K562 (cell line): ENCODE results near the gene ABCA3. TPM values are rescaled to one million over a fixed set of nuclear protein-coding genes. Genes with fewer than 3 reads are reported as not detected.
A peak's percentile ranks its signal among the peaks of the same experiment; 100 is the strongest.

Experiments used
- ATAC-seq: fragments of 200-7000 bp; cut with Tn5 transposase; 3 replicates; pipeline ENCODE4 v1.9.1; 2020; ENCODE audit warnings: moderate library complexity
- Bru-seq: library from RNA; stranded (reverse); fragments of 400-500 nt; gene quantifications from one replicate; lab custom pipeline; 2021; lab: Mats Ljungman, UMichigan
- BruChase-seq, 2 experiments: library from RNA; stranded (reverse); fragments of 400-500 nt; gene quantifications; one replicate each; lab custom pipeline; 2021; lab: Mats Ljungman, UMichigan
- BruUV-seq: library from RNA; stranded (reverse); fragments of 400-500 nt; replicated peaks from 2 replicates; lab custom pipeline; 2021; lab: Mats Ljungman, UMichigan
- CTCF ChIA-PET: fragments of 300-600 bp; formaldehyde crosslinking; extraction: SDS; loops from one replicate; lab custom pipeline; 2021; ENCODE audit warnings: low intra/inter-chr PET ratio; lab: Yijun Ruan, JAX
- POLR2A ChIA-PET: fragments of 300-600, 350-650 bp; sonication (Branson Sonifier 250); formaldehyde crosslinking; extraction: SDS; loops from one replicate; lab custom pipeline; 2021; ENCODE audit warnings: antibody characterized with exemption, inconsistent platforms; lab: Yijun Ruan, JAX
- DNase-seq, 4 experiments: peaks; one replicate each; pipeline versions ENCODE4 v3.0.0 to v3.0.0-alpha.2; 2011 to 2018; ENCODE audit warnings: low spot score in 3 of 4, mixed read lengths in 3 of 4; ENCODE audit errors: extremely low read depth in 1 of 4
- FAIRE-seq: peaks from 2 replicates; lab custom pipeline; 2011; peaks lifted over from hg19 to GRCh38; lab: Jason Lieb, UNC
- H2AFZ ChIP-seq: 2 replicates; pipeline ENCODE4 v1.6.0; 2011; ENCODE audit warnings: low read depth, low read length, control low read depth, inconsistent platforms
- H3K27ac ChIP-seq: fragments of 200-600 bp; 3 replicates; pipeline ENCODE4 v1.8.0; 2011; ENCODE audit warnings: low read depth, mild to moderate bottlenecking, control low read depth, inconsistent platforms, low read length, moderate library complexity, mixed read lengths; ENCODE audit errors: extremely low read depth
- H3K27me3 ChIP-seq, 2 experiments: fragments of 300-600 bp in 1 of 2; 2 replicates in 1 of 2; 3 replicates in 1 of 2; pipeline versions ENCODE4 v1.6.0 to v1.8.0; 2011; ENCODE audit warnings: inconsistent platforms in 2 of 2, low read length in 2 of 2, mild to moderate bottlenecking in 1 of 2, mixed read lengths in 1 of 2, moderate library complexity in 1 of 2; ENCODE audit not compliant: control insufficient read depth in 2 of 2, insufficient read depth in 2 of 2
- H3K36me3 ChIP-seq: fragments of 300-600 bp; 3 replicates; pipeline ENCODE4 v1.8.0; 2011; ENCODE audit warnings: mild to moderate bottlenecking, low read length, inconsistent platforms; ENCODE audit not compliant: control insufficient read depth, insufficient read depth
- H3K4me1 ChIP-seq, 2 experiments: fragments of 200-600 bp in 1 of 2; replicated peaks in 1 of 2; 2 replicates in 1 of 2; 3 replicates in 1 of 2; pipeline versions ENCODE4 v1.5.1 to v1.8.0; 2011; ENCODE audit warnings: inconsistent platforms in 2 of 2, low read length in 2 of 2, mild to moderate bottlenecking in 1 of 2, mixed read lengths in 1 of 2, moderate library complexity in 1 of 2; ENCODE audit not compliant: control insufficient read depth in 2 of 2, insufficient read depth in 2 of 2
- H3K4me2 ChIP-seq: 2 replicates; pipeline ENCODE4 v1.6.1; 2011; ENCODE audit warnings: low read length, control low read depth, inconsistent platforms, mixed read lengths; ENCODE audit not compliant: insufficient read depth
- H3K4me3 ChIP-seq: fragments of 200-600 bp; sonication (generic), shearing (Covaris generic); 2 replicates; pipeline ENCODE4 v1.5.1; 2016; ENCODE audit warnings: control low read depth, inconsistent platforms
- H3K79me2 ChIP-seq: fragments of 200-600 bp; 3 replicates; pipeline ENCODE4 v1.8.0; 2011; ENCODE audit warnings: low read length, inconsistent platforms; ENCODE audit not compliant: control insufficient read depth, insufficient read depth
- H3K9ac ChIP-seq, 2 experiments: 2 replicates each; pipeline versions ENCODE4 v1.6.0 to v1.6.1; 2011; ENCODE audit warnings: low read depth in 2 of 2, low read length in 2 of 2, control low read depth in 1 of 2, inconsistent platforms in 1 of 2, mild to moderate bottlenecking in 1 of 2, mixed read lengths in 1 of 2; ENCODE audit not compliant: insufficient read depth in 1 of 2
- H3K9me1 ChIP-seq: one replicate; pipeline ENCODE4 v1.6.0; 2011; ENCODE audit warnings: inconsistent platforms, mild to moderate bottlenecking, low read length, moderate library complexity; ENCODE audit not compliant: control insufficient read depth, insufficient read depth
- H3K9me3 ChIP-seq: replicated peaks from 2 replicates; pipeline ENCODE4 v1.5.1; 2011; ENCODE audit warnings: low read depth, low read length, inconsistent platforms; ENCODE audit not compliant: control insufficient read depth, insufficient read depth
- H4K20me1 ChIP-seq: replicated peaks from 2 replicates; pipeline ENCODE4 v1.6.1; 2011; ENCODE audit warnings: low read length, inconsistent platforms, mixed read lengths; ENCODE audit not compliant: control insufficient read depth, insufficient read depth
- ATF7 ChIP-seq: fragments of 450-650 bp; IDR thresholded peaks from 2 replicates; pipeline ENCODE4 v1.7.1; 2014; ENCODE audit warnings: mild to moderate bottlenecking, moderate library complexity
- NCOA2 ChIP-seq, 2 experiments: fragments of 450-650 bp; IDR thresholded peaks; 2 replicates each; pipeline ENCODE4 v1.6.1; 2018; ENCODE audit warnings: mild to moderate bottlenecking in 2 of 2, moderate library complexity in 1 of 2; ENCODE audit not compliant: partially characterized antibody in 2 of 2
- RBFOX2 ChIP-seq: fragments of 200-400 bp; formaldehyde crosslinking; IDR thresholded peaks from 2 replicates; pipeline ENCODE4 v1.6.1; 2017; ENCODE audit warnings: low read depth, mild to moderate bottlenecking, low read length, moderate library complexity
- SIN3A ChIP-seq, 2 experiments: fragments of 150-350 bp in 1 of 2; IDR thresholded peaks; 2 replicates each; pipeline ENCODE4 v1.6.1; 2011 to 2016; ENCODE audit warnings: borderline replicate concordance in 2 of 2, low read depth in 2 of 2, low read length in 2 of 2, mild to moderate bottlenecking in 2 of 2, moderate library complexity in 2 of 2; ENCODE audit not compliant: control insufficient read depth in 1 of 2
- ZBTB12 ChIP-seq: fragments of 250-450 bp; sonication (Bioruptor Pico); IDR thresholded peaks from 2 replicates; pipeline ENCODE4 v1.4.0; 2020
- ZNF12 ChIP-seq: sonication (generic); formaldehyde crosslinking; IDR thresholded peaks from 2 replicates; pipeline ENCODE4 v1.4.0; 2020; ENCODE audit warnings: mild to moderate bottlenecking, missing genetic modification reagents
- ZNF263 ChIP-seq: sonication (generic); formaldehyde crosslinking; IDR thresholded peaks from 2 replicates; pipeline ENCODE4 v1.8.0; 2022; ENCODE audit warnings: mild to moderate bottlenecking, missing genetic modification reagents, borderline replicate concordance
- ZNF740 ChIP-seq, 3 experiments: fragments of 200-800 bp in 1 of 3; sonication (Bioruptor generic) in 1 of 3; sonication (generic) in 1 of 3; formaldehyde crosslinking in 1 of 3; IDR thresholded peaks; 2 replicates each; pipeline versions ENCODE4 v1.6.1 to v1.8.0; 2016 to 2022; ENCODE audit warnings: mild to moderate bottlenecking in 2 of 3, missing compliant biosample characterization in 2 of 3, missing genetic modification characterization in 2 of 3, missing genetic modification reagents in 1 of 3
- WGBS: fragments of 100-300 bp; shearing (Covaris generic); methylation state at CpG from one replicate; pipeline ENCODE4 v1.1.6; 2016; ENCODE audit warnings: low coverage, mixed read lengths; ENCODE audit not compliant: insufficient coverage; ENCODE audit errors: missing lambda C conversion rate; 5-methylcytosine and 5-hydroxymethylcytosine counted together
- in situ Hi-C: fragments of 300-500 bp; cut with MboI; formaldehyde crosslinking; loops from 4 replicates; pipeline ENCODE4 v1.15.0; 2018; ENCODE audit warnings: inconsistent platforms, mixed read lengths
- intact Hi-C: fragments of 100-400 bp; cut with micrococcal nuclease; formaldehyde crosslinking; loops from 2 replicates; pipeline ENCODE4 v1.14.2; 2022
- long read RNA-seq, 3 experiments: library from polyadenylated mRNA in 2 of 3; library from RNA in 1 of 3; unstranded in 2 of 3; stranded (forward) in 1 of 3; transcript quantifications; one replicate each; pipeline ENCODE4 v2.0.0, GENCODE V29; 2019 to 2022
- polyA minus RNA-seq, 3 experiments: library from RNA; depleted of rRNA, polyadenylated mRNA; stranded (reverse); fragments of >200 nt; gene quantifications; 2 replicates each; pipeline ENCODE4 v1.2.3, GENCODE V29; 2011
- polyA plus RNA-seq, 8 experiments: library from polyadenylated mRNA; depleted of rRNA in 4 of 8; stranded (reverse) in 5 of 8; unstranded in 3 of 8; fragments of >200 nt; fragmentation: Nextera tagmentation in 2 of 8; fragmentation: Illumina TruSeq in 1 of 8; extraction: Ambion mirVana in 2 of 8; extraction: Trizol in 1 of 8; gene quantifications; 2 replicates each; pipeline versions ENCODE4 v1.2.1 to v1.2.3, GENCODE V29; 2011 to 2014; ENCODE audit warnings: inconsistent platforms in 1 of 8, missing spikeins in 1 of 8
- total RNA-seq, 7 experiments: library from RNA; depleted of rRNA in 6 of 7; stranded (reverse); fragments of >200 nt in 6 of 7; fragmentation: Illumina TruSeq in 2 of 7; extraction: Trizol in 2 of 7; gene quantifications; 2 replicates each; pipeline versions ENCODE4 v1.2.1 to v1.2.3, GENCODE V29; 2011 to 2021; ENCODE audit warnings: low replicate concordance in 1 of 7

ABCA3 gene
- 40.2 and 114 TPM in 2 replicates for total RNA-seq (2011; cell fraction: chromatin; rRNA removed; ENCODE audit: low replicate concordance)
- 54.3 and 65.4 TPM in 2 replicates for total RNA-seq (2011; cell fraction: nucleolus; rRNA removed)
- total RNA-seq (2011; cell fraction: nucleoplasm; rRNA removed) = 51.5 and 63.2 TPM in 2 replicates
- total RNA-seq (2014; rRNA removed) (6.9 and 11.0 TPM in 2 replicates), total RNA-seq (2014; rRNA removed; fragmentation: Illumina TruSeq; extraction: Trizol) (4.9 and 6.8 TPM in 2 replicates), total RNA-seq (2015; rRNA removed; fragmentation: Illumina TruSeq; extraction: Trizol) (5.6 and 6.1 TPM in 2 replicates), total RNA-seq (2021) (22.3 and 23.7 TPM in 2 replicates), polyA plus RNA-seq (2011; rRNA removed) (9.2 and 15.1 TPM in 2 replicates), polyA plus RNA-seq (2014; fragmentation: Illumina TruSeq; extraction: Trizol) (15.4 and 18.8 TPM in 2 replicates), polyA plus RNA-seq (2014; fragmentation: Nextera tagmentation; extraction: Ambion mirVana) (under 1 TPM; 0.66 to 0.81 TPM), polyA plus RNA-seq (2014; rRNA removed) (11.7 and 13.9 TPM in 2 replicates), polyA minus RNA-seq (2011; rRNA and poly(A)+ RNA removed) (7.5 and 9.7 TPM in 2 replicates), Bru-seq, nascent RNA (percentile 56 among the genes with signal in this experiment), BruChase-seq, experiment 1, labeled RNA remaining after a 2-hour chase (percentile 59 among the genes with signal in this experiment), BruChase-seq, experiment 2, labeled RNA remaining after a 6-hour chase (percentile 59 among the genes with signal in this experiment)
- polyA plus RNA-seq (2011; cell fraction: cytosol; rRNA removed) = 8.2 and 11.8 TPM in 2 replicates
- polyA plus RNA-seq (2011; cell fraction: nucleus; rRNA removed) = 36.8 and 72.7 TPM in 2 replicates
- polyA plus RNA-seq (2012) = 12.0 and 19.4 TPM in 2 replicates
- polyA minus RNA-seq (2011; cell fraction: cytosol; rRNA and poly(A)+ RNA removed) = 12.4 and 14.4 TPM in 2 replicates
- polyA minus RNA-seq (2011; cell fraction: nucleus; rRNA and poly(A)+ RNA removed) = 10.1 and 11.4 TPM in 2 replicates
- long read RNA-seq, experiment 1, partial matches to known transcripts = 170 of 243 reads
- long read RNA-seq, experiment 1, other reads (novel, unspliced or antisense) = 73 of 243 reads
- long read RNA-seq, experiment 2, partial matches to known transcripts = 24 of 43 reads
- long read RNA-seq, experiment 2, other reads (novel, unspliced or antisense) = 19 of 43 reads
- long read RNA-seq, experiment 3, partial matches to known transcripts = 3 of 7 reads
- long read RNA-seq, experiment 3, other reads (novel, unspliced or antisense) = 4 of 7 reads

GRCh38 chr16:2340564-2341455 lies at the start of gene ABCA3:
TSS of gene ABCA3 (minus strand) at chr16:2340728. CDS start at chr16:2326466, 14,262 bp downstream.
- Histone ChIP-seq H3K27me3 (no peaks in the 10 kb centered on the region), H3K4me3 (peak within 1 kb of the TSS; percentile 96), H3K4me2 (peak within 1 kb of the TSS; percentile 96), H3K9me1 (no peaks in the 10 kb centered on the region), H4K20me1 (no peaks in the 10 kb centered on the region), H3K9me3 (no peaks in the 10 kb centered on the region), H3K4me1 (peaks cover 23 to 43% of the 10 kb centered on the region in 2 experiments), H3K27ac (peak within 1 kb of the TSS; percentile 88), H2AFZ (peak within 1 kb of the TSS; percentile 97), H3K36me3 (peaks cover 23% of the 10 kb centered on the region; the same call in 1 of the 3 replicates), H3K9ac (peak within 1 kb of the TSS; percentile 93 to 98), H3K79me2 (peaks cover 41% of the 10 kb centered on the region)
- CTCF ChIA-PET = interaction anchor here (0.6 to 2.4 kb wide), 5 partner anchors 83 to 161 kb away, joined by 3 to 12 read pairs (median 9); partner anchors contain the start of gene CCNF
- intact Hi-C loops = loop anchor here (1.0 to 10.0 kb wide), 2 partner anchors 82 to 164 kb away; no protein-coding TSS in a partner anchor
- no TSS peak for BruUV-seq
- POLR2A ChIA-PET = interaction anchor here (0.6 kb wide), 1 partner anchor 43 kb away, joined by 3 read pairs; no protein-coding TSS in a partner anchor
- peak; percentile 84 for FAIRE-seq
- ATAC-seq = peak; percentile 90
- 2% methylated on average over 52 of the region's 110 CpGs for WGBS
- in situ Hi-C loops = no loop called here
- DNase-seq = peak; percentile 98 to 99 (median 99)
- TF ChIP-seq RBFOX2 (peak; percentile 61), ZNF740 (CRISPR knock-in tag; IDR thresholded peaks at IDR 0.05) (peak; percentile 68), ZNF740 (tag; IDR thresholded peaks at IDR 0.05) (peak in 1 of 2 experiments; percentile 72; a peak in 1 of 4 replicates), NCOA2 (IDR thresholded peaks at IDR 0.05; ENCODE audit: partially characterized antibody in 2 of 2) (no peak), ATF7 (peak; percentile 89), ZNF12 (CRISPR knock-in tag) (peak; percentile 77; the same call in 1 of the 2 replicates), ZNF263 (CRISPR knock-in tag) (peak; percentile 67; the same call in 1 of the 2 replicates), SIN3A (IDR thresholded peaks at IDR 0.05; ENCODE audit: borderline replicate concordance in 2 of 2, control insufficient read depth in 1 of 2, low read depth in 2 of 2, low read length in 2 of 2) (peak; percentile 77 to 78; a peak in 2 of 4 replicates), ZBTB12 (CRISPR knock-in tag) (peak; percentile 55; the same call in 1 of the 2 replicates)
